ENCODE results near the gene MRAP. TPM values are rescaled to one million over a fixed set of nuclear protein-coding genes. Genes with fewer than 3 reads are reported as not detected.

The MRAP gene
- total RNA-seq, 3 donors from 2014 or later (not counting 1 experiment from before 2014, with no cell fraction given): not detected

- intact Hi-C loops (cut with micrococcal nuclease): no loop called here
- Mint-ChIP-seq H3K36me3 (no peaks in the 10 kb centered on the region), H3K27me3 (ENCODE audit: low read depth in 2 of 2) (no peaks in the 10 kb centered on the region), H3K9me3 (no peaks in the 10 kb centered on the region), H3K4me3 (no peak overlapping the region), H3K4me1 (no peaks in the 10 kb centered on the region), H3K27ac (no peak overlapping the region)
- H3K9me3 ChIP-seq (ENCODE audit: control insufficient read depth, insufficient read depth, low read length): no peaks in the 10 kb centered on the region
- no peaks in the 10 kb centered on the region for H3K27me3 ChIP-seq (ENCODE audit: control insufficient read depth, insufficient read depth, low read length)
- peaks cover 2% of the 10 kb centered on the region for H3K36me3 ChIP-seq (ENCODE audit: control insufficient read depth, insufficient read depth, low read length)
- 87% methylated on average over 21 of the region's 22 CpGs for WGBS (ENCODE audit: insufficient coverage)
- ATAC-seq (no peak), DNase-seq (no peak)
- no peak overlapping the region for H3K27ac ChIP-seq (ENCODE audit: low read length)
- H3K4me3 ChIP-seq (ENCODE audit: low read length): no peak overlapping the region
- no peaks in the 10 kb centered on the region for H3K4me1 ChIP-seq (ENCODE audit: control insufficient read depth, insufficient read depth, low read length)
- TF ChIP-seq, protein P1, sequence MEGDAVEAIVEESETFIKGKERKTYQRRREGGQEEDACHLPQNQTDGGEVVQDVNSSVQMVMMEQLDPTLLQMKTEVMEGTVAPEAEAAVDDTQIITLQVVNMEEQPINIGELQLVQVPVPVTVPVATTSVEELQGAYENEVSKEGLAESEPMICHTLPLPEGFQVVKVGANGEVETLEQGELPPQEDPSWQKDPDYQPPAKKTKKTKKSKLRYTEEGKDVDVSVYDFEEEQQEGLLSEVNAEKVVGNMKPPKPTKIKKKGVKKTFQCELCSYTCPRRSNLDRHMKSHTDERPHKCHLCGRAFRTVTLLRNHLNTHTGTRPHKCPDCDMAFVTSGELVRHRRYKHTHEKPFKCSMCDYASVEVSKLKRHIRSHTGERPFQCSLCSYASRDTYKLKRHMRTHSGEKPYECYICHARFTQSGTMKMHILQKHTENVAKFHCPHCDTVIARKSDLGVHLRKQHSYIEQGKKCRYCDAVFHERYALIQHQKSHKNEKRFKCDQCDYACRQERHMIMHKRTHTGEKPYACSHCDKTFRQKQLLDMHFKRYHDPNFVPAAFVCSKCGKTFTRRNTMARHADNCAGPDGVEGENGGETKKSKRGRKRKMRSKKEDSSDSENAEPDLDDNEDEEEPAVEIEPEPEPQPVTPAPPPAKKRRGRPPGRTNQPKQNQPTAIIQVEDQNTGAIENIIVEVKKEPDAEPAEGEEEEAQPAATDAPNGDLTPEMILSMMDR (IDR thresholded peaks at IDR 0.05): no peak
Measured at GRCh38 chr21:32306021-32306780, 7.5 kb downstream of the MRAP start.

DNA sequence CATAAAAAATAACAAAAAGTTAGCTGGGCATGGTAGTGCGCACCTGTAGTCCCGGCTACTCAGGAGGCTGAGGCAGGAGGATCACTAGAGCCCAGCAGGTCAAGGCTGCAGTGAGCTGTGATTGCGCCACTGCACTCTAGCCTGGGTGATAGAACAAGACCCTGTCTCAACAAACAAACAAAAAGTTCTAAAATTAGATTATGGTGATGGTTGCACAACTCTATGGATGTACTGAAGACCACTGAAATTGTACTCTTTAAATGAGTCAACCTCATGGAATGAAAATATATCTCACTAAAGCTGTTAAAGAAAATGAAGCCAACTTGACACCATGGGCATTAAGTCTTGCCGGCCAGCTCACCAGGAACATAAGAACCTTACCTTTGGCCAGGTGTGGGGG is 9.1 kb downstream of the MRAP start:
- no peak overlapping the region for H3K27ac Mint-ChIP-seq
- Histone ChIP-seq H3K27ac (ENCODE audit: low read length) (no peak overlapping the region), H3K36me3 (ENCODE audit: control insufficient read depth, insufficient read depth, low read length) (peaks cover 5% of the 10 kb centered on the region), H3K9me3 (ENCODE audit: control insufficient read depth, insufficient read depth, low read length) (no peaks in the 10 kb centered on the region), H3K4me1 (ENCODE audit: control insufficient read depth, insufficient read depth, low read length) (no peaks in the 10 kb centered on the region), H3K4me3 (ENCODE audit: low read length) (no peak overlapping the region), H3K27me3 (ENCODE audit: control insufficient read depth, insufficient read depth, low read length) (no peaks in the 10 kb centered on the region)
- 98% methylated on average over 3 of the region's 4 CpGs for WGBS (ENCODE audit: insufficient coverage)
- intact Hi-C loops (cut with micrococcal nuclease): no loop called here
- DNase-seq: no peak
- H3K36me3 Mint-ChIP-seq: no peaks in the 10 kb centered on the region
- no peaks in the 10 kb centered on the region for H3K4me1 Mint-ChIP-seq
- no peak for ATAC-seq
- no peak overlapping the region for H3K4me3 Mint-ChIP-seq
- TF ChIP-seq, protein P1 (IDR thresholded peaks at IDR 0.05): no peak
- no peaks in the 10 kb centered on the region for H3K27me3 Mint-ChIP-seq (ENCODE audit: low read depth in 2 of 2)
- H3K9me3 Mint-ChIP-seq: no peaks in the 10 kb centered on the region

- Mint-ChIP-seq H3K9me3 (no peaks in the 10 kb centered on the region), H3K27ac (no peak overlapping the region), H3K4me1 (no peaks in the 10 kb centered on the region), H3K4me3 (no peak overlapping the region), H3K36me3 (no peaks in the 10 kb centered on the region), H3K27me3 (ENCODE audit: low read depth in 2 of 2) (no peaks in the 10 kb centered on the region)
- Histone ChIP-seq H3K36me3 (ENCODE audit: control insufficient read depth, insufficient read depth, low read length) (peaks cover 9% of the 10 kb centered on the region), H3K9me3 (ENCODE audit: control insufficient read depth, insufficient read depth, low read length) (no peaks in the 10 kb centered on the region), H3K4me3 (ENCODE audit: low read length) (no peak overlapping the region), H3K27ac (ENCODE audit: low read length) (no peak overlapping the region), H3K4me1 (ENCODE audit: control insufficient read depth, insufficient read depth, low read length) (no peaks in the 10 kb centered on the region), H3K27me3 (ENCODE audit: control insufficient read depth, insufficient read depth, low read length) (no peaks in the 10 kb centered on the region)
- DNase-seq: no peak
- intact Hi-C loops (cut with micrococcal nuclease): no loop called here
- ATAC-seq: no peak
- WGBS (ENCODE audit: insufficient coverage): 95% methylated on average over 10 of the region's 10 CpGs
- TF ChIP-seq, protein P1 (IDR thresholded peaks at IDR 0.05): no peak
Measured at GRCh38 chr21:32308696-32309095, 10.0 kb downstream of the MRAP start.
